GM19395 (cell line): Measurements from ENCODE around the gene ATP2B3.

Source experiments
- ATAC-seq: cut with Tn5 transposase; IDR thresholded peaks from one replicate; pipeline ENCODE4 v1.9.1; 2021; ENCODE audit warnings: mild to moderate bottlenecking, moderate library complexity; ENCODE audit not compliant: unreplicated experiment

ATP2B3 gene

DNA sequence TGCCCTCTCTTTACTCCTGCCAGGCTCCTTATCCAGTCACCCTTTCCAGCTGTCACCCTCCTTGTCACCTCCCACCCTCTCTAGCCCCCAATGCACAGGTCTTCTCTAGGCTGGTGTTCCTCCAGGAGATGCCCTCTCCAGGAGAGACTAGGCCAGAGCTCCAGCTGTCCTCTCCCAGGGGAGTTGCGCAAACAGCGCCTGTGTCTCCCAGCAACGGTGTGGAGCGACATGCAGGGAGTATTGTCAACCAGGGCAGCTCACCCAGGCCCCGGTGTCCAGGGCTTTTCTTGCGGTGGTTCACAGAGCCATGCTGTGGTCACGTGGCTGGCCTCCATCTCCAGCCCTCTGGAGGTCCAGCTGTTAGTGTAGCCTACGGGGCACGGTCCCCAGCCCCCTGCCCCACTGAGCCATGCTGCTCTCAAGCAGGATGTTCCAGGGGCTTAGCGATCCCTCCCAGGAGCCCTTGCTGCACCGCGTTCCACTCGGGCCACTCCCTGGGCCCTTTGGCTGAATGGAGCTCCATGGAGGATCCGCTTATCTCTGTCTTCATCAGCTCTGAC, 46.7 kb downstream of the ATP2B3 start:
- no peak for ATAC-seq

DNA sequence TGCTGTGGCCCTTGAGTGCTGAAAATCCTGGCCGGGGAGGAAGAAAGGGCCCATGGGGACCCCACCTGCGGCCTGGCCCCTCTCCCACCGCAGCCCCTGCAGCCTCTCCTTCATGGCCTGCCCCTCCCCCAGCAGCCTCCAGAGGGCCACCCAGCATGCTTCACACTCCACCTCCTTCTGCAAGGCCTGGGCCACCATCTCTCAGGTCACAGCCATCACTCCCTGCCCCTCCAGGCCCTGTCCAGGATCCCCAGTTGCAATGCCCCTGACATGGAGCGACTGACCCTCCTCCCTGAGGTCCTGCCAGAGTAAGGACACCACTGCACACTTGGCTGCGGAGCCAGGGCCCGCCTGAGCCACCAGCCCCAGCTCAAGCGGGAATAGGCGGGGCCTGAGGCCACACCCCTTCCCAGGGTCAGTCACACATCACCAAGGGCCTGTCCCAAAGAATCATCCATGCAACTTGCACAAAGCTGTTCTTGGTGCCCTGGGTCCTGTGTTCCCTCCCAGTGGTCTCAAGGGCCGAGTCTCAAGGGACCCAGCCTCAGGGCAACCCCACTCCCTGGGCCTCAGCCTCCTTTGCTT, 48.6 kb downstream of the ATP2B3 start:
- ATAC-seq, result no peak

DNA sequence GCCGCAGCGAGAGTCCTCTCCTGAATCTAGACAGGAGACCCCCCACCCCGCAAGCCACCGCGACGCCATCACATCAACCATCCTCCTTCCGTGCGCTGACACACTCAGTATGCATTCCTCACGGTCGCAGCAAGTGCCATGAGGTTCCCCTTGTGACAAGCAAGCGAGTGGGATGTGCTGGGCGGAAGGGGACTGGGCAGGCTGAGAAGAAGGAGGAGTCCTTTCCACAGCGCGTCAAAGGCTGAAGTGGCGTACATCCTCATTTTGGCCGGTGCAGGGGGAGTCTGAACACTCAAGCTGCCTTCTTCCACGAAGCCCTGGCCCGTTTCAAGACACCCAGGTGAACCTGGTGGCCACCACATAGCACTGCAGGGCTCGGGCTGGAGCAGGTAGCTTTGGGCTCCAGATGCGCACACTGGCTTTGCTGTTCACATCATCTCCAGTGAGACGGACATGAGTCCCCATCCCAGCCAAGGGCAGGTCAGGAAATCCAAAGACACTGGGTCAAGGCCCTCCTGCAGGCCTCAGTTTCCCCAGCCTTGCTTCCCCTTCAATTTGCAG, 51.1 kb downstream of the ATP2B3 start:
- ATAC-seq, result no peak

DNA sequence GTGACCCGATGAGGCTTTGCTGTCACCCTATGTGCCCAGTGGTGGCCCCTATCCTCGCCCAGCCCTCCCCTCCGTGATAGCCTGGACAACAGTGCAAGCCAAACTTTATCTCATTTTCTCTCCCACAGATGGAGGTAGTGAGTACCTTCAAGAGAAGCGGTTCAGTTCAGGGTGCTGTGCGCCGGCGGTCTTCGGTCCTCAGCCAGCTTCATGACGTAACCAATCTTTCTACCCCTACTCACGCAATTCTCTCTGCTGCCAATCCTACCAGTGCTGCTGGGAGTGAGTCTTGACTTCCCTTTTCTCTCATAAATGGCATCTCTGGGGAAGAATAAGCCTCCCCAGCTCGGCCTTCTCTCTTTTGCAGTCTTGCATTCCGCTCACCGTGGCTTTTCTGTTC, 52.0 kb downstream of the ATP2B3 start:
- no peak for ATAC-seq

DNA sequence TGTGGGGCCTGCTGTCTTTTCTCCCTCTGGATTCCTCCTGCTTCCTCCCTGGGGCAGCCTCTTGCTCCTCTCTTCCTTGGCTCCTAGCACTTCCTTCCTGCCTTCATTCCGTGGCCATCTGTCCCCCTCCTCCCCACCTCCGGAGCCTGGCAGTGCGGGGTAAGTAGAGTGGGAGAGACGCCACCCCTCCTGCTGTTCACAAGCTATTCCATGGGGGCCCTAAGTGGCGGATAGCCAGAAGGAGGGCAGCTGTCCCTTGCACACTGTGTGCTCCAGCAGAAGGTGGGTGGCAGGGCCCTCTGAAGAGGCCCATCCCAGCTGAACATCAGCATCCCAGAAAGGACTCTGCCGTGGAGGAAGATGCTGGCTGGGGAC, 54.1 kb downstream of the ATP2B3 start:
- ATAC-seq, result no peak

DNA sequence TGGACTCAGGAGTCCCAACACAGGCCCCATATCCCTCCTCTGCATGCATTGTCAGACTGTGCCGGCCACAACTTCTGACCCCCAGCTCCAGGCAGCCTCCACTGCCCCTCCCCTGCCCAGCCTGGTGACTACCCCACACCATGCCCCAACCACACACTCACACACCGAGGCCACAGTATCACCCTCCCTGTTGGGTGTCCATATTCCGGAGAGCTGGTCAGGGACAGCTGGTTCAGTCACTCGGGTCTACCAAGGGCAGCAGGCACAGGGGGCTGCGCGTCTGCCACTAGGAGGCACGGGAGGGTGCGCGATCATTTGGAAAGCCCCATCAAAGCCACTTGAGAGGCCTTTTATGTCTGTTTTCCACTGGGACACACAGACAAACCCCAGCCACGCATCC, 55.2 kb downstream of the ATP2B3 start:
- ATAC-seq, result no peak

DNA sequence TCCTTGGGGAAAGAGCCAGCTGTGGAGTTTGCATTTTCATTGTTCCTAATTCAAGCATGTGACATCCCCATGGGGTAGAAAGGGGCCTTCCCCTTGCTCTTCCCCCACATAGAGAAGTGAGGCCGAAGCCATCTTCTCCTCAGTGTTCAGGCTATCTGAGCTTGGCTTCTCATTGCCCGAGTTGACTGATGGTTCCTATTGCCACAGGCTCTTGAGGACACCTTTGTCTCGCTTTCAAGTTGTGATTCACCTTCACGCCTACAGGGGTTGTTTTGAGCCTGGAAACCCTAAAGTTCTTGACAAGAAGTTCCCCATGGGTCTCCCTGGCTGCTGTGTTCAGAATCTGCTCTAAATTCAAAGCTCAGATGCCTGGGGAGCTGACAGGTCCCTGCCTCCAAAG, 56.5 kb downstream of the ATP2B3 start:
- ATAC-seq, result no peak

DNA sequence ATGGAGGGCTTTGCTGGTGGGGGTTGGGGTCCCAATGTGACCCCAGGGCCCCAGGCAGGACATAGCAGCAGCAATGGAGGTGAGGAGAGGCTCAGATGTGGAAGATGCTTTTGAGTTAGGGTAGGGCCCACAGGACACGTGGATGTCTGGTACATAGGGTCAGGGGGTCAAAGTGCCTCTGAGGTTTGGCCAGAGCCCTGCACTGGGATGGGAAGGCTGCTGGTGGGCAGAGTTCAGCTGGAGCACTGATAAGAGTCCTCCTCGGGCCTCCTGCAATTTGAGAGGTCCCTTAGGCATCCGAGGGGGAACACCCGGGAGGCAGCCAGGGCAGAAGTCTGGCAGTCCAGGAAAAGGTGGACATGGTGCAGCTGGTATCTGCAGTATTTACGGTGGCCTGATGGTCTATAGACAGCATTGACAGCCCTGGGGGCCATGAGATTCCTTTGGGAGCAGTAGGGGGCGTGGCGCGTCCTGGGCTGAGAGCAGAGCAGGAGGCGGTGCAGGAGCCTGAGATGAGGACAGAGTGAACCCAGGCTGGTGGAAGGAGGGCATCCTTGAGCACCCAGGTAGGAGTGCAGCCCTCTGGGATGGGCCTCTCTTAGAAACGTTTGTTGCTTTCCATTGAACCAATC, 58.9 kb downstream of the ATP2B3 start:
- ATAC-seq, result no peak

DNA sequence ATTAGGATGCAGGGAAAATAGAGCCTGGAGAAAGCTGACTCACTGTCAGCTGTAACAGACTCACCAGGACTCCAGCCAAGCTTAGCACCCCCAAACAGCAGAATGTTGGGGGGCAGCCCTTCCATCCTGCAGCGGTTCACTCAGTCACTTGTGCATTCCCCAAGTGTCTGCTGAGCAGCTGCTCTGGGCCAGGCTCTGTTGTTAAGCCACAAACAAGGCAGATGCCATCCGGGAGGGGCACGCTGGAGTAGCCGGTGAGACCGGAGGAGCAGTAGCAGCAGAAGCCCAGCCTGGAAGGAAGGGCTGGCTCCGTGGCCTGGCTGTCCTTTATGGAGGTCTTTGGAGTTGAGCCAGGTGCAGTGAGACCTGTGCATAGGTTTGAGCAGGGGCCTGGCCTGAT, 59.5 kb downstream of the ATP2B3 start:
- ATAC-seq, result no peak

DNA sequence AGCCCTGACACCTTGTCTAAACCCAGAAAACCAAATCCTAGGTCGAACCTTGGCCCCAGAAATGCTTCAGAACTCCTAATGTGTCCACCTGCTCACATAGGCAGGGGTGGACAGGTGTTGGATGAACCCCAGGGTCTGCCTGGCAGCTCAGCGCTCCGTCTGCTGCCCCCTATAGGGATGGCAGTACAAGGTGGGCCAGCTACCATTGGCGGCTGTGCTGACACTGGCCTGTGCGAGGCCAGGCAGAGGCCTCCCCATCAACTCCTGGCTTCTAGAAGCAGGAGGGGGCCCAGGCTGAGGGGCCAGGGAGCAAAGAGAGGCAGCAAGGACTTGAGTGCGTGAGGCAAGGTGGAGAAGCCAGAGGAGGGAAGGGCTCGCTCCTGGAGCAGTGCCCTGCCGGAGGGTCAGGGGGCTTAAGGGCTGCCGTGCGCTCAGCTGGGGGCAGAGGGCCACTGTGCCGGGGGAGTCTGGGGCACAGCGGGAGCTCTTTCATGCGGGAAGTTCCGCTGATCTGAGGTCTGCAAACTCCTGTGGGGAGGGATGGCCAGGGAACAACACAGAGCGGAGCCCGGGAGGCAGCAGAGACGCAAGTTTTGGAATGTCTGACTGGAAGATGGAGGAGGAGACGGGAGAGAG, 60.9 kb downstream of the ATP2B3 start:
- no peak for ATAC-seq

DNA sequence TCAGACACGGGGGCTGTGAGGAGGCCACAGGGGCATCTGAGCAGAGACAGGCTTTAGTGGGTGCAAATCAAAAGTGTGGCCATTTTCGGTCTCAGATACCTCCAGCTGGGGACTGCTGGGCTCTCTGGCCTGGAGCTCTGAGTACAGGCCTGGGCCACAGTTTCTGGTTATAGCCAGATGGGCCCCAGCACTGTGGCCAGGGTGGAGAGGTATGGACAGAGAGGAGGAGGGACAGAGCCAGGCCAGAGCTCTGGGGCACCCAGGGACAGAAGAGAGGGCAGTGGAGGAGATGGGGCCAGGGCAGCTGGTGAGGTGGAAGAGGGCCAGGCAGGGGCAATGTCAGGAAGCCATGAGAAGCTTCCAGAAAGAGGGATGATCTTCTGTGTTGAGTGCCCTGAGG, 61.4 kb downstream of the ATP2B3 start:
- ATAC-seq, result no peak

DNA sequence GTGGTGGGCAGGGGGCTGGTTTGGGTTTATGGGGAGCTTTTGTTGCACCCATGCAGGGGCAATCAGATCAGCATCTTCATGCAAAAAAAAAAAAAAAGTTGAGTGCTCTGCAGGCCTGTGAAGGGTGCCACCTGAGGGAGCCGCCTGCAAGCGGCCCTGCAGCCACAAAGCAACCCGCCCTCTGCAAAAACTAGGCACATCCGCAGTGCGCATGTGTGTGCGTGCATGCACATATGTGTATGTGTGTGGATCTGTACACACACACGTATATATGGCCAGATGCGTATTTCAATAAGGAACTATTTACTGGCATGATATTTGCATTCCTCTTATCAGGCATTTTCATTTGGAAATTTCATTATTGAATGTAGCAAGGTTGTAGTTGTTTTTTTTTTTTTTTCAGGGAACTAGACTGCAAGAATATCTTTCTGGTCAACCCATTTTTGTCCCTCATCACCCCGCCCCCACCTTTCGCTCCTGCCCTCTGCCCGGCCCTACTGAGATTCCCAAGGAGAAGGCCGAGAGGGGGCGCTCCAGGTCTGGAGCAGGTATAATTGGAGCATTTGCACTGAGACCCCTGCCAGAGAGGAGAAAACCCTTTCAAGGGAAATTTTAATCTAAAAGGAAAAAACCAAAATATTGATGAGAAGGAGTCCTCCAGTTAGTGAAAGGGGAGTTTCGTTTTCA, 63.4 kb downstream of the ATP2B3 start:
- no peak for ATAC-seq

DNA sequence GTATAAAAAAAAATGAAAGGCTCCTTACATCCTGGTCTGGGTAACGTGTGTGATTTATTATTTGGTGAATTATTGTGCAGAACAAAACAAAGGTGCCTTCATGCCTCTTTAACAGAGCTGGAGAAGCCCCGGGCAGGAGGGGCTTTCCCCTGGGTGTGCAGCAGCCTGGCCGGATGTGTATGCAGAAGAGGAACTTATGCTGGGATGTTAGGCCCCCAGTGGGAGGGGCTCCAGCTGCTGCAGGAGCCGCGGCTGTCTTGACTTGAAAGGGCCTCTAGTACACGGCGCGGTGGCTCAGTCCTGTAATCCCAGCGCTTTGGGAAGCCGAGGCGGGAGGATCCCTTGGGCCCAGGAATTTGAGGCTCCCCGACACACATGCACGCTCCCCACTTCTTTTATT, 65.5 kb downstream of the ATP2B3 start:
- peak; percentile 98 for ATAC-seq

DNA sequence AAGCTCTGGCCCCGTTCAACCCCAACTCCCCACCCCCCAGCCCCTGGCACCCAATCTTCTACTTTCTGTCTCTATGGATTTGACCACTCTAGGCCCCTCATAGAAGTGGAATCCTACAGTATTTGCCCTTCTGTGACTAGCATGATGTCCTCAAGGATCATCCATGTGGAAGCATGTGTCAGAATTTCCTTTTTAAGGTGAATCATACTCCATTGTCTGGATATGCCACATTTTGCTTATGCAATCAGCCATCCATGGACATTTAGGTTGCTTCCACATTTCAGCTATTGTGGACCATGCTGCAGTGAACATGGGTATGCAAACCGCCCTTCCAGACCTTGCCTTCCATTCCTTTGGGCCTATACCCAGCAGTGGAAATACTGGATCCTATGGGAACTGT, 66.0 kb downstream of the ATP2B3 start:
- no peak for ATAC-seq

DNA sequence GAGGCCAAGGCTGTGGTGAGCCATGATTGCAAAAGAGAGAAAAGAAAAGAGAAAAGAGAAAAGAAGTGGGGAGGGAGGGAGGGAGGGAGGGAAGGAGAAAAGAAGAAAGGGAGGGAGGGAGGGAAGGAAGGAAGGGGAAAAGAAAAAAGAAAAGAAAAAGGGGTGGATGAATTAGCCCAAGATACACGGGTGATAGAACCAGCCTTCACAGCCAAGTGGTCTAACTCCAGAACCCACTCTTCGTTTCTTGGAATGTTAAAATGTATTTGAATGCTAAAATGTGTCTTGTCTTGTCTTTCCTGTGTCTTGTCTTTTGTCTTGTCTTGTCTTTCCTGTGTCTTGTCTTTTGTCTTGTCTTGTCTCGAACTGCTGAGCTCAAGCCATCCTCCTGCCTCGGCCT, 68.4 kb downstream of the ATP2B3 start:
- ATAC-seq, result no peak

DNA sequence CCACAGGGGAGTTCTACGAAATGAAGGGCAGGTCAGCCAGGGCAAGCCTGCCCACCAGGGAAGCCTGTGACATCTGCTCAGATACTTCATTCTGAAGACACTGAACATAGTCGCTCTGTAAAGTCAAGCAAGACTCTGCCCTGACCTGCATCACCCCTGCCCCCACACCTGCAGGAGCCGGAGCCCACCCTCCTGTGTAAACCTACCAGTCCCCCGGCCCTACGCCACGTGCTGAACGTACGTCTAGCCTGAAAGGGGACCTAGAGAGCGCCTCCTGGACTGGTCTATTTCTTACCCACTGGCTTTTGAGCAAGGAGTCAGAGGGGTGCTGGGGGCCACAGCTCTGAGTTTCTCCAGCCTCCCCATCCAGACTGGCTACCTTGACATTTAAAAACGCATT, 69.9 kb downstream of the ATP2B3 start:
- no peak for ATAC-seq

DNA sequence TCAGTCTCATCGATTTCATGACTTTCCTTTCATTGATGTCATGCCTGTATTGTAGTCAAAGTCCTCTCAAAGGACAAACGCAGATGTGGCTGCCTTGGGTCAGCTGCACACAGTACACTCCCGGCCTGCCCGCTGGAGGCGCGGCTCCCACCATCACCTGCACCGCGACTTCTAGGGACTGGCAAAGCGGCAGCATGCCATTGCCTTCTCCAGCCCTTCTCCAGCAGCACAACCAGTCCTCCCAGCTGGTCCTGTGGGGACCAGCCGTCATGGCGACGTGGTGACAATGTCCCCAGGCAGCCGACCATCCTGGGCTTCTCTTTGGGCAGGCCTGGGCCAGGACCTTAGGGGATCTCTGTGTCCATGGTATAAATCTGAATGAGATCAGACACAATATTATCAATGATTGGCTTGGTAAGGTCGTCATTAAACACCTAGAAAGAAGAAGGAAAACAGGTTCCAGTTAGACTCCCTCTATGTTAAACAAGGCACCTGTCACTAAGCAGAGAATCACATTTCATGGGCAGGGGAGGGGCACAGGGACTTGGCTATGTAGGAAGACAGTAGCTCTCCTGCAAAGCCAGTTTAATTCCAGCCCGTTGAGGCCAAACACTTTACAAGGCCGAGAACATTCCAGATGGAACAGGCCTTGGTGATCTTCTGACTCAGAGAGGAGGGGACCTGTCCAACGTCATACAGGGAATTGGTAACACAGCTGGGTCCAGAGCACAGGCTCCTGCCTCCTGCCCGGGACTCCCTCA, 70.8 kb downstream of the ATP2B3 start:
- ATAC-seq, result no peak

DNA sequence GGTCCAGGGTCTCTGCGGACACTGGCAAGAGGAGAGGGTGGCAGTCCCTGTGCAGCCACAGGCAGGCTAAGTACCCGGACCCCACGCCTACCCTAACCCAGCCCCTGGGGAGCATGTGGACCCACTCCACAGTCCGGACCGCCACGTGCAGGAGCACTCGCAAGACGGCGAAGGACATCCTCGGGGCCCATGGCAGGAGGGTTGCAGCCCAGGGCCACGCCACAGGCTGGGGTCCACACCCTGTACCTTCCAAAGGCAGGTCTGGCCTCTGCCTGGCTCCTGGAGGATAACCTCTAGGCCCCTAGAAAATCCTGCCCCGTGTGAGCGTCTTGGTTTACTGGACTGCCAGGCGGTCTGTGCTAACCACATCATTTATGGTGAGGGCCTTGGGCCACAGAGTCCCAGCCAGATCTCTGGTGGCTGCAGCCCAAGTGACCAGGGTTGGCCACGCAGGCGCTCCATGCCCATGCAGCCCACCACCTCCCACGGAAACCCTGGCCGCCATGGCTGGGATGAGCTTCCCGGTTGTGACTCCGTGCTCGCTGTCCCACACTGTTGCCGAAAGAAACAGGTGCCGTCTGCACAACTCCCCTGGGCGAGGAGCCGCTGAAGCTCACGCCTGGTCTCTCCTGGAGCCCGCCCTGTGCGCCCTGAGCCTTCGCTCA, 71.5 kb downstream of the ATP2B3 start:
- no peak for ATAC-seq

DNA sequence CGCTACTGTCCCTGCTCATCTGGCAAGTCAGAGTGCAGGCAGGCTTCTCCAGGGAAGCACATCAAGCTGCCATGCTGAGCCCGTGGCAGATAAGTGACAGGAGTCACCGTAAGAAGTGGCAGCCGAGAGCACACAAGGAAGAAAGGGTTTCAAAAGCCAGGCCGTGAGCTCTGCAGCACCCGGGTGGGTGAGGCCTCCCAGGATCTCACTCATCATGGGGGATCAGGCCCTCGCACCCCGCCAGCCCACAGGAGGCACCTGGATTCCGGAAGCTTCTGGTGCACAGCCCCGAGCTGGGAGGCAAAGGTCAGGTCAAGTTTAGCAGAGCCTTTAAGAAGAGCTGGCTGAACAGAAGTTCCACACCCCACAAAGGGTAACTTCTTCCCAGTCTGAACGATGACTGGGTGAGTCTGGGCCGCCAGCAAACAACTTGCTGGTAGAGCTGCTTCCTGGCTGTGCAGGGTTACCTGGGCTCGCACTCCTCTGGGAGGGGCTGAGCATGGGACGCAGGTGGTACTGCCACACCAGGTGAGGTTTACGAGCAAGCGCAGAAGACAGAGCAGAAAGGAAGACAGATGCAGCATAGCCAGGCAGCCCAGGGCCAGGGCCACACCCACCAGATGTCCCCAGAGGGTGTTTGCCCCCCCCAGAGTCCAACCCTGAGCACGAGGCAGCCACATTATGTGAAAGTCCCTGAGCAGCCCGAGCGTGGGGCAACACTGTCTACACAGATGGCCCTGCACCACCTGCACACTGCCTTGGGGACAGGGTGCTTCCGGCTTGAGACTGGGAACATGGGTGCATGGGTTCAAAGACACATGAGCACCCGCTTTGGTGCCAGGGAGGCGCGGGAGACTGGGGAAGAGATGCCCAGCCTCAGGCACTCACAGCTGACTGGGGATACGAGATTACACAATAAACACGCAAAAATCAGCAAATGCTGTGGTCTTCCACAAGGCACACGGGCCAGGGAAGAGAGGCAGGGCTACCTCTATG, 73.8 kb downstream of the ATP2B3 start:
- no peak for ATAC-seq
